Aorta (tissue), 5 donors: Measurements from ENCODE around the gene FHDC1. TPM values are rescaled to one million over a fixed set of nuclear protein-coding genes. Genes with fewer than 3 reads are reported as not detected.

Source experiments
- ATAC-seq: fragments of 200-7000 bp; cut with Tn5 transposase; one replicate; pipeline ENCODE4 v1.9.1; 2022; ENCODE audit warnings: moderate library complexity; ENCODE audit not compliant: low FRiP score
- DNase-seq, 2 donors: peaks; one replicate each; pipeline ENCODE4 v3.0.0-alpha.2; 2020
- H3K27ac ChIP-seq, 2 donors: one replicate each; pipeline ENCODE4 v1.5.1; 2013; ENCODE audit warnings: low read length in 2 of 2, mild to moderate bottlenecking in 2 of 2, moderate library complexity in 2 of 2, control low read depth in 1 of 2, inconsistent platforms in 1 of 2, low read depth in 1 of 2
- H3K27me3 ChIP-seq, 2 donors: one replicate each; pipeline ENCODE4 v1.6.1; 2013; ENCODE audit warnings: control low read depth in 1 of 2, low read length in 1 of 2, mild to moderate bottlenecking in 1 of 2, moderate library complexity in 1 of 2; ENCODE audit not compliant: insufficient read depth in 2 of 2, control insufficient read depth in 1 of 2
- H3K36me3 ChIP-seq, 2 donors: one replicate each; pipeline ENCODE4 v1.6.1; 2013; ENCODE audit warnings: control low read depth in 1 of 2, low read length in 1 of 2, mild to moderate bottlenecking in 1 of 2; ENCODE audit not compliant: insufficient read depth in 2 of 2, control insufficient read depth in 1 of 2
- H3K4me1 ChIP-seq, 2 donors: one replicate each; pipeline ENCODE4 v1.6.1; 2013; ENCODE audit warnings: low read length in 2 of 2, control low read depth in 1 of 2, mild to moderate bottlenecking in 1 of 2, moderate library complexity in 1 of 2; ENCODE audit not compliant: insufficient read depth in 2 of 2, control insufficient read depth in 1 of 2
- H3K4me3 ChIP-seq, 2 donors: one replicate each; pipeline ENCODE4 v1.5.1; 2013; ENCODE audit warnings: low read length in 2 of 2, control low read depth in 1 of 2, mild to moderate bottlenecking in 1 of 2
- H3K9me3 ChIP-seq: one replicate; pipeline ENCODE4 v1.6.1; 2013; ENCODE audit warnings: mild to moderate bottlenecking, low read length; ENCODE audit not compliant: control insufficient read depth
- WGBS, 2 donors: extraction: QIAGEN DNeasy Blood & Tissue Kit; methylation state at CpG; one replicate each; pipeline ENCODE4 v1.1.7; 2013; 5-methylcytosine and 5-hydroxymethylcytosine counted together
- intact Hi-C, 2 donors: fragments of 100-400 bp; cut with DNase I; formaldehyde crosslinking; loops; one replicate each; pipeline versions ENCODE4 v1.14.2 to v1.15.0; 2022
- polyA plus RNA-seq, 2 donors: library from polyadenylated mRNA; stranded (reverse); fragments of 200-250 nt; gene quantifications; one replicate each; pipeline ENCODE4 v1.2.3, GENCODE V29; 2013
- total RNA-seq, 2 donors: library from RNA; stranded (reverse); fragmentation: NEBNext Ultra II Directional; extraction: Animal tissue kit (Norgen Biotek cat#: 25700); gene quantifications; one replicate each; pipeline ENCODE4 v1.2.1, GENCODE V29; 2021
- donor health status: healthy with polysubstance abuse.
- donor health status: Bipolar disorder and iron deficiency.
- donor health status: DM: no; HTN: no; CAD: no.
- donor health status: DM: no; HTN: no; CAD: no.
- donor health status: DM: yes; HTN: yes; CAD: no.

The FHDC1 gene
- total and polyA plus RNA-seq, 4 donors: 0.20 to 3.0 (median 1.1) TPM

DNA sequence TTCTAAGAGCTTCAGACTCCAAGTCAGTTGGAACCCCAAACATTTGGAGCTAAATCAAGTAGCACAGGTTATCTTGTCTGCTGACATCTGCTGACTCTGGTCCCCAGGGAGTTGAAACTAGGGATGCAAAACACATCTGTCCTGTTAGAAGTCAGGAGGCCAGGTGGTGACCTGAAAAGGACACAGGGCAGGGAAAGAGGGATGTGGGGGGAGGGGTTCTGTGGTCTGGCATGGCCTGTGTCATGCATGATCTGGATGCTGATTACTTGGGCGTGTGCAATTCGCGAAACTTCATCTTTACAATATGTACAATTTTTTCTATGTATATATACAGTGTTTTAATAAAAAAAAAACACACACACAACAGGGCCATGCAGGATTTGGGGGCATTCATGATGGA, 55.3 kb downstream of the FHDC1 start:
- no peak for ATAC-seq
- Histone ChIP-seq H3K27ac (no peak overlapping the region), H3K4me3 (no peak overlapping the region), H3K4me1 (no peaks in the 10 kb centered on the region), H3K36me3 (no peaks in the 10 kb centered on the region), H3K27me3 (no peaks in the 10 kb centered on the region), H3K9me3 (no peaks in the 10 kb centered on the region)
- 70 to 80% methylated on average over 3 of the region's 3 CpGs for WGBS, 2 donors
- DNase-seq: no peak
- intact Hi-C loops: no loop called here

DNA sequence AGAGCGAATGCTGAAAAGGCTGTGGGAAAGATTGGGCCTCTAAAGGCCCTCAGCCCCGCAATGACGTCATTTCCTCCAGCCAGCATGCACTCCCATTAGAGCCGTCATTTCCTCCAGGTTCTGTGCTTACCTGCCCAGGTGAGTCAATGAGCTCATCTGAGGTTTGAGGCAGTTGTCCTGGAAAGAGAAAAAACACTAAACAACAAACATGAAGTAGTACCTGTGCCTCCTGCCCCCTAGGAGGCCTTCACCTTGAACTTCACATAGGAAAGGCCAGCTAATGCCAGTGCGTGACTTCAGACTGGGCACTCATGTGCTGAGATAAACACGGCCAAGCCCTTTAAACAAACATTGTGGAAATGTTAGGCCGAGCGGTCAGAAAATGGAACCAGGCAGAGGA, 55.9 kb downstream of the FHDC1 start:
- H3K4me1 ChIP-seq: no peaks in the 10 kb centered on the region
- H3K36me3 ChIP-seq: no peaks in the 10 kb centered on the region
- ATAC-seq (no peak), DNase-seq (no peak)
- WGBS, 2 donors: 81 to 86% methylated on average over 8 of the region's 8 CpGs
- H3K27ac ChIP-seq: no peak overlapping the region
- H3K27me3 ChIP-seq: no peaks in the 10 kb centered on the region
- no peak overlapping the region for H3K4me3 ChIP-seq
- intact Hi-C loops: no loop called here
- no peaks in the 10 kb centered on the region for H3K9me3 ChIP-seq

DNA sequence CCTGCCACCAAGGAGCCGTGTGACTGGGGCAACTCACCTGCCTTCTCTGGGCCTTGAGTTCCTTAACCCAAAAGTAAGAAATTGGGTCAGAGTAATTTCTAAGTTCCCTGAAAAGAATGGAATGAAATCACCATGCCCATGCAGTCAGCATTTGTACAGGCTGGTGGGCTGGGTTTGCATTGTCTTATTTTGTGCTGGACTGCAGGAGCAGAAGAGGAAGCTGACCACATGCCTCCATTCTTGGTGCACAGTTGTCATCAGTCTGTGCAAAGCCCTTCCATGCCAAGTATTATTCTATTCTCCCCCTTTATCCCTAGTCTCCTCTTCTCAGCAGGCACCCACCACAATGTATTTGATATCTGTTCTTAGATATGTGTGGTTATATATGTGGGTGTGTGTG, 56.3 kb downstream of the FHDC1 start:
- Histone ChIP-seq H3K4me3 (no peak overlapping the region), H3K9me3 (no peaks in the 10 kb centered on the region), H3K27me3 (no peaks in the 10 kb centered on the region), H3K27ac (no peak overlapping the region), H3K4me1 (no peaks in the 10 kb centered on the region), H3K36me3 (no peaks in the 10 kb centered on the region)
- intact Hi-C loops: no loop called here
- WGBS, 2 donors: 90 to 100% methylated on average over 1 of the region's 1 CpG
- ATAC-seq: no peak
- no peak for DNase-seq

DNA sequence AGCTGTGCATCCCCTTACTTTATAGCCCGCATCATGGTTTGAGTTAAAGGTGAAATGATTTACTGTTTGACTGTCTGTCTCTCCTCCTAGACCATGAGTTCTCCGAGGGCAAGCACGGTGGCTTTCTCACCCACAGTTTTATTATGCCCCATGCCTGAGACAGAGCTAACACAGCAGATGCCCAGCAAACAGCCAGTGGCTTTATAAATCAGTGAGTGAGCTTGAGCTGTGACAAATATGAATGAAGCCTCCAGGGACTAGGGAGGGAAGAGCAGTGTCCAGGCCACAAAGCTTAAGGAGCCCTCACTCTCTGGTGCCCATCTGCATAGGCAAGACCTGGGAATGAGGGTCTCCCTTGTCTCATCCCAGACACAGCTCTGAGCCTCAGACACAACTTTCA, 57.9 kb downstream of the FHDC1 start:
- 77 to 92% methylated on average over 3 of the region's 3 CpGs for WGBS, 2 donors
- Histone ChIP-seq H3K27ac (no peak overlapping the region), H3K36me3 (no peaks in the 10 kb centered on the region), H3K9me3 (no peaks in the 10 kb centered on the region), H3K27me3 (no peaks in the 10 kb centered on the region), H3K4me1 (no peaks in the 10 kb centered on the region), H3K4me3 (no peak overlapping the region)
- intact Hi-C loops: no loop called here
- no peak for ATAC-seq
- DNase-seq: no peak

DNA sequence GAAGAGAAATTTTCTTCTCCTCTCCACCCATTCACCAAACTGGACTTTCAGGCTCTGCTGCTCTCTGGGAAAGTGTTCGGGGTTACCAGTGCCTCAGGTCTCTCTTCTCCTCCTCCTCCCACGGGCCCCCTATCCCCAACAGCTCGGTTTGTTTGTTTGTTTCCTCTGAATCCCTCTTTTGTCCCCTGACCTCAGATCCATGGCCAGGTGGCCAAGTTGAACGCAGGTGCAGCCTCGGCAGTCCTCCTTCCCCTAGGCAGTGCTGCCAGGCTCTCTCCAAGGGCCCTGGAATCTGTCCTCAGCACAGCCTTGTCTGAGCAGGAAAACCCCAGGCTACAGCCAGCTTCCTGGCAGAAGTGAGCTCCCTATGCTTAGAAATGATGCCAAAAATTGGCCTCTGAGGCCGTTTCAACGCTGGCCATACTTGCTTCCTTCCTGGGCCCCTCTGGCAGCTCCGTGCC, 60.0 kb downstream of the FHDC1 start:
- Histone ChIP-seq H3K27ac (no peak overlapping the region), H3K9me3 (no peaks in the 10 kb centered on the region), H3K27me3 (no peaks in the 10 kb centered on the region), H3K36me3 (no peaks in the 10 kb centered on the region), H3K4me3 (no peak overlapping the region), H3K4me1 (no peaks in the 10 kb centered on the region)
- intact Hi-C loops: no loop called here
- no peak for ATAC-seq
- WGBS, 2 donors: 22 to 25% methylated on average over 8 of the region's 8 CpGs
- no peak for DNase-seq

DNA sequence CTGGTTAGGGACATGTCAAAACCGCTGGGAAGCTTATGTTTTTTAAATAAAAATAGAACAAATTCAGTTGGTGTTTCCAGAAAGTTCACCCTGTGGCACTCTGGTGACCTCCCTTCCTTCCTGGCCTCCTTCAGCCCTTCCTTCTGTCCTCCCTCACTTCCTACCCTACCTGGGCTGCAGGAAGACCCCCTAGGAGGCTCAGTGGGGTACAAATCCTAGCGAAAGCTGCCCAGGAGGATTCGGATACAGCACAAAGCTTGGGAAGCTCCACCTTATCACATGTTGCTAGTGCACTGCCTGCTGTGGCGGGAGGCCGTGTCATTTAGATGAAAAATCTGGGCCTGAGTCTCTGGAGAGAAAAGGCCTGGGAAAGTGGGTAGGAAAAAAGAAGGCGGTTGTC, 60.5 kb downstream of the FHDC1 start:
- Histone ChIP-seq H3K9me3 (no peaks in the 10 kb centered on the region), H3K27me3 (no peaks in the 10 kb centered on the region), H3K4me3 (no peak overlapping the region), H3K4me1 (no peaks in the 10 kb centered on the region), H3K27ac (no peak overlapping the region), H3K36me3 (no peaks in the 10 kb centered on the region)
- DNase-seq: no peak
- intact Hi-C loops: no loop called here
- 80 to 81% methylated on average over 6 of the region's 6 CpGs for WGBS, 2 donors
- no peak for ATAC-seq

DNA sequence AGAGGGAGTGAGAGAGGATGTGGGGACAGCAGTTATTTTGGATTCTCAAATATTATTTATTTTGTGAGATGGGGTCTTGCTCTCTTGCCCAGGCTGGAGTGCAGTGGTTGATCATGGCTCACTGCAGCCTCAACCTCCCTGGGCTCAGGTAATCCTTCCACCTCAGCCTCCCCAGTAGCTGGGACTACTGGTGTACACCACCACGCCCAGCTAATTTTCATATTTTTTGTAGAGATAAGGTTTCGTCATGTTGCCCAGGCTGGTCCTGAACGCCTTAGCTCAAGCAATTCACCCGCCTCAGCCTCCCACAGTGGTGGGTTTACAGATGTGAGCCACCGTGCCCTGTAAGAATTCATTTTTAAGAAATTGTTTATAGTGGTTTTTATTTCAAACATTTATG, 61.2 kb downstream of the FHDC1 start:
- intact Hi-C loops: no loop called here

DNA sequence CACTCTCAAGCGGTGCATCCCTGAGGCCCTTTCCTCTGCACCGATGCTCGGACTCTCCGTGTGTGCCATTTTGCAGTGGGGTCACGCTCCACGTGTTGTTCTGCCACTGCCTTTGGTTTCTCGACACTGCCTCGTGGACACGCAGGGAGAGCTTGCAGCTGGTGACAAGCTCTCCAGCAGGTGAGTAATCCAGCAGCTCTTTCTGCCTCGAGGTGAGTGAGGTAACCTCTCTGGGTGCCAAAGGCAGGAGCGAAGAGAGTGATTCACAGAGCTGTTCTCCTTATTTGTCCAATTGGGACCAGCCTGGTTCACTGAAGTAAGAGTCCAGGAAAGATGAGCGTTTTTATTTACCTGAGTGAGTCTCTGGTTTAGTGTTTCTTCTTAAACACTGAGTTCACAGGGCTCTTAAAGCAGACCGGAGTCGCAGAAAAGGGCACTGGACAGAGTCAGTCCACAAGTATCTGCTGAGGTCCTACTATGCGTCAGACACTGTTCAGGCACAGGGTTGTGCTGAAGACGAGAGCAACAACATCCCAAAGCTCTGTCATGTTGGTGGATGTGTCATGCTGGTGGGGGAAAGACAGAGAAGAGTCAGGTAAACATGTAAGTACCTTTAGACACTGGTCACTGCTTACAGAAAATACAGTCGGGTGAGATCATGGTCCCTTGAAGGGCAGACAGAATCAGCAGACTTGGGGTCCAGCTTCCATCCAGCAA, 61.8 kb downstream of the FHDC1 start:
- Histone ChIP-seq H3K27ac (no peak overlapping the region), H3K27me3 (no peaks in the 10 kb centered on the region), H3K4me3 (no peak overlapping the region), H3K9me3 (no peaks in the 10 kb centered on the region), H3K36me3 (no peaks in the 10 kb centered on the region), H3K4me1 (no peaks in the 10 kb centered on the region)
- WGBS, 2 donors: 90 to 94% methylated on average over 17 of the region's 17 CpGs
- ATAC-seq (no peak), DNase-seq (peak in 1 of 2 donors; percentile 57)
- intact Hi-C loops: no loop called here

More for the DNA sequence above, 61.2 kb downstream of the FHDC1 start:
- Histone ChIP-seq H3K4me3 (no peak overlapping the region), H3K27me3 (no peaks in the 10 kb centered on the region), H3K27ac (no peak overlapping the region), H3K9me3 (no peaks in the 10 kb centered on the region), H3K36me3 (no peaks in the 10 kb centered on the region), H3K4me1 (no peaks in the 10 kb centered on the region)
- WGBS, 2 donors: 94 to 96% methylated on average over 5 of the region's 5 CpGs
- ATAC-seq (no peak), DNase-seq (peak in 1 of 2 donors; percentile 24)

DNA sequence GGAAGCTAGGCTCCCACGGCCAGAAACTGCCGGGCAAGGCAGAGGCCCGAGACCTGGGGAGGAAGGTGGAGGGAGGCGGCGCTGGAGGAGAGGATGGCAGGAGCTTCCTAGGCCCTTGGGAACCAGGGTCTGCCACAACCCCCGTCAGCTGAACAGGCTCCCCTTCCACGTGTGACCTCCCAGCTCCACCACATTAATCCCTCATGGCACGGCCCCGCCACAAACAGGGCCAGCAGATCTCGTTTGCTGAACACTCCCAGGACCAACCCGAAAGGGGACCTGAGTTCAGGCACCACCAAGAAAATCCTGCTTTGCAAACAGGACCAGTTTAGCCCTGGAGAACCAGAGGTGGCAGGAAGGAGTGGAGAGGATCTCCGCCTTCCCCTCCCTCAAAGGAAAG, 62.7 kb downstream of the FHDC1 start:
- Histone ChIP-seq H3K36me3 (no peaks in the 10 kb centered on the region), H3K4me3 (no peak overlapping the region), H3K9me3 (no peaks in the 10 kb centered on the region), H3K27ac (no peak overlapping the region), H3K27me3 (no peaks in the 10 kb centered on the region), H3K4me1 (no peaks in the 10 kb centered on the region)
- intact Hi-C loops: no loop called here
- DNase-seq: no peak
- no peak for ATAC-seq
- 89% methylated on average over 12 of the region's 12 CpGs for WGBS, 2 donors
